Measurements from ENCODE around the gene NUMA1.
A peak's percentile ranks its signal among the peaks of the same experiment; 100 is the strongest.

Gene NUMA1, protein sequence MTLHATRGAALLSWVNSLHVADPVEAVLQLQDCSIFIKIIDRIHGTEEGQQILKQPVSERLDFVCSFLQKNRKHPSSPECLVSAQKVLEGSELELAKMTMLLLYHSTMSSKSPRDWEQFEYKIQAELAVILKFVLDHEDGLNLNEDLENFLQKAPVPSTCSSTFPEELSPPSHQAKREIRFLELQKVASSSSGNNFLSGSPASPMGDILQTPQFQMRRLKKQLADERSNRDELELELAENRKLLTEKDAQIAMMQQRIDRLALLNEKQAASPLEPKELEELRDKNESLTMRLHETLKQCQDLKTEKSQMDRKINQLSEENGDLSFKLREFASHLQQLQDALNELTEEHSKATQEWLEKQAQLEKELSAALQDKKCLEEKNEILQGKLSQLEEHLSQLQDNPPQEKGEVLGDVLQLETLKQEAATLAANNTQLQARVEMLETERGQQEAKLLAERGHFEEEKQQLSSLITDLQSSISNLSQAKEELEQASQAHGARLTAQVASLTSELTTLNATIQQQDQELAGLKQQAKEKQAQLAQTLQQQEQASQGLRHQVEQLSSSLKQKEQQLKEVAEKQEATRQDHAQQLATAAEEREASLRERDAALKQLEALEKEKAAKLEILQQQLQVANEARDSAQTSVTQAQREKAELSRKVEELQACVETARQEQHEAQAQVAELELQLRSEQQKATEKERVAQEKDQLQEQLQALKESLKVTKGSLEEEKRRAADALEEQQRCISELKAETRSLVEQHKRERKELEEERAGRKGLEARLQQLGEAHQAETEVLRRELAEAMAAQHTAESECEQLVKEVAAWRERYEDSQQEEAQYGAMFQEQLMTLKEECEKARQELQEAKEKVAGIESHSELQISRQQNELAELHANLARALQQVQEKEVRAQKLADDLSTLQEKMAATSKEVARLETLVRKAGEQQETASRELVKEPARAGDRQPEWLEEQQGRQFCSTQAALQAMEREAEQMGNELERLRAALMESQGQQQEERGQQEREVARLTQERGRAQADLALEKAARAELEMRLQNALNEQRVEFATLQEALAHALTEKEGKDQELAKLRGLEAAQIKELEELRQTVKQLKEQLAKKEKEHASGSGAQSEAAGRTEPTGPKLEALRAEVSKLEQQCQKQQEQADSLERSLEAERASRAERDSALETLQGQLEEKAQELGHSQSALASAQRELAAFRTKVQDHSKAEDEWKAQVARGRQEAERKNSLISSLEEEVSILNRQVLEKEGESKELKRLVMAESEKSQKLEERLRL (N-terminal part only)
- 520 to 684 (median 634) reads per million in 4 donors for total RNA-seq

DNA sequence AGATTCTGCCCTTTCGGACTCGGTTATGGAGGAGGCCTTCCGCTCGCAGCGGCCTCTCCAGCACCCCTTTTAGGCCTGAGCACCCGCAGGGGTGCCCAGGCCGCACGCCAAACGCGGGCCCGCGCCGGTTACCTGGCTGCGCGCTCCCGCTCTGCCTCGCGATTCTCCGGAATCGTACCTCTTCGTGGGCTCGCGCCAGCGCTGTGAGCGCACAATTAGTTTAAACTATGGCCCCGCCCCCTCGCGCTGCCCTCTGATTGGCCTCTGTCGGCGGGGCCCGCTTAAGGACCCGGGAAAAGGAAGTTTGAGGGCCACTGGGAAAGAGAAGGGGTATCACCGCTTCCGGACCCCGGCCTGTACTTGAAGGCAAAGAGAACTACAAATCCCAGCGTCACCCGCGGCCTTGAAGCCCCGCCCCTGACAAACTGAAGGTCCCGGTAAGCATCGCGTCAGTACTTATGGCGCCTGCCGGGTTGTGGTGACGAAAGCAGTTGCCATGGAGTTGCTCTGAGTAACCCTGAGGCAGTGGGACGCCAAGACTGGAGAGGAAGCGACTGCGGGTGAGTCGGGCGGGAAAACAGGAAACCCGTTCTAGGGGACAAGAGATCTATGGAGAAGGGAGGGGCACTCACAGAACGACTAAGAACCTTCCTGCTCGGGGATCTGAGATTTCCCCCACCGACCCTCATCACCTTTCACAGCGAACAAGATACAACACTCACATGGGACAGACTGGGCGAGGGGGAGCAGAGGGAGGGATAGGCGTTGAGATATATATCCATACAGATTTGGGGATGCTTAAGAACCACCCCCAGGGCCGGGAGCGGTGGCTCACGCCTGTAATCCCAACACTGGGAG is at the start of gene NUMA1, which contains the start of gene LRRC51:
Gene NUMA1 (minus strand): TSS at position 217 of the 858 bp plus-strand sequence. CDS start 44,599 bp downstream, outside the sequence.
Gene LRRC51 (plus strand): TSS at position 525 of the 858 bp plus-strand sequence. CDS start 8,234 bp downstream, outside the sequence.
- DNase-seq, result peak; percentile 97 to 100 (median 99)

DNA sequence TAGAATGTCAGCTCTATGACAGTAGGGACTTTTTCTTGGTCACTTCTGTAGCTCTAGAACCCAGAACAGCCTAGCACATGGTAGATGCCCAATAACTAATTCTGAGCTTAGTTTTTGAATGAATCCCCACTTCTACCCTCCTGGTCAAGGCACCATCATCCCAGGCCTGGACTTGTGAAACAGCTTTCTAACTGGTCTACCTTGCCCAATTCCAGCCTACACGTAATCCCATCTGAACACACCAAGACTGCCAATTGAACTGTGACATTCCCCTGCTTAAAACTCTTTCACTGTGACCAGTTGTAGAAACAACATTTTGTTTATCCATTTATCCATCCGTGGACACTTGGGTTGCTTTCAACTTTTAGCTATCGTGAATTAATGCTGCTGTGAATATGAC is 49.0 kb upstream of the NUMA1 start:
- no peak for DNase-seq

DNA sequence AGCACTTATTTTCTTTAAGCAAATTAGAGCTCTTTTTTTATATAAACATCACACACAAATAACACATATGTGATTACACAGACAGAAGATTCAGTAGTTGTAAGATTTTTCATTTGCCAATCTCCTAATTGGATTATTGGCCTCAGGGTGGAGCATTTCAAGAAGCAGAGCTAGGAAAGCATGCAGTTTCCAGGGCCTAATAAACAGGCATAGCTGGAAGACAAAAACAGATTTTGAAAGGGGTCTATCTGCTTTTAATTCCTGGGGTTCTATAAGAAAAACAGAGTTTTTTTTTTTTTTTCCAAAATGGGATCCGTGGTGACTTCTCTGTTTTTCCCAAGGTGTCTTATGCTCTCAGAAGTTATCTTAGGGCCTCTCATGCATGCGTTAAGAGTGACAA is 47.6 kb upstream of the NUMA1 start:
- no peak for DNase-seq

DNA sequence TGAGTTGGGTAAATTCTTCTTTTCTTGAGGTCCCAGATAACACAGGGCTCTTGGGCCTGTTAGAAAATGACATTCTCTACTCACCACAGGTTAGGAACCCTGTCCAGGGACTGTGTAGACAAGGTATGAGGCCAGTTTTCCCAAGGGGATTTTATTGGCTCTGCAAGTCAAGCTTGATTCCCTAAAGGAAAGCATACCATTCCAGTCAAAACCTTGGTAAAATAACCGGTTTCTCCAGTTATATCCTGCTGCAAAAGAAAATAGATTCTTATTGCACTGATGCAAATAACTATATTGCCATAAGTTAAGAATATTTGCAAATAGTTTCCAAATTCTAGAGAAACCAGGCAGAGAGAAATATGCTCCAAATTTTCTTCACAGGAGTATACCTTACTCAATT is 45.6 kb upstream of the NUMA1 start:
- no peak for DNase-seq

DNA sequence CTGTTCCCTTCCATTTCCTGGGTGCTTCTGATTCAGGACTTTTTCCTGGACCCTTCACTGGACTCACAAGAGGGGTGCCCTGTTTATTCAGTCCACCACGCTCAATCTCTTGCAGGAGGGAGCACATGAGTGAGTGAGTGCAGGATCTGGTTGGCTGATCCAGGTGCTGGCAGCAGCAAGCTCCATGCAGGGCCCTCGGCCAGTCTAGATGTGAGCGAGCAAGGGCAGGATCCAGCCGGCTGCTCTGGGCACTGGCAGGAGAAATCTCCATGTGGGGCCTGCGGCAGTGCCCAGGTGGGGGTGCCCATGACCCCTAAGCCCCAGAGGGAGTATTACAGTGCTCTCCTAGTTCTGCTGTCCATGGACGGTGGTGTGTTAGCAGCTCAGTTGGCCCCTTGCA is 43.7 kb upstream of the NUMA1 start:
- no peak for DNase-seq

DNA sequence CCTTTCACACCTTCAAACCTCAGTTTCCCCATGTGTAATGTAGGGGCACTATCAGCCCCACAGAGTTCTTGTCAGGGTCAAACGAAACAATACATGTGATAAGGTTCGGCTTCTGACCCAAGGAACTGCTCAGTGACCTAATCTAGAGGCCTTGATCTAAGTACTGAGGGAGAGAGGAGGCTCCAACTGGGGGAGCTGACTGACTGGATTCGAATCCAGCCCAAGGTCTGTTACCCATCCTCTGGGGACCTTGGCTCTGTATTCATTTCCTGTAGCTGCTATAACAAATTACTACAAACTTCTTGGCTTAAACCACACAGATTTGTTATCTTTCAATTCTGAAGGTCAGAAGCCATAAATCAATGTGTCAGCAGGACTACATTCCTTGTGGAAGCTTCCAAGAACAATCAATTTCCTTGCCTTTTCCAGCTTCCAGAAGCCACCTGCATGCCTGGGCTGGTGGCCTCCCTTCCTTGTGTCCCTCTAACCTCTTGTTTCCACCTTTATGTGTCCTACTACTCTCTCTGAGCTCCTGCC is 42.8 kb upstream of the NUMA1 start:
- no peak for DNase-seq

DNA sequence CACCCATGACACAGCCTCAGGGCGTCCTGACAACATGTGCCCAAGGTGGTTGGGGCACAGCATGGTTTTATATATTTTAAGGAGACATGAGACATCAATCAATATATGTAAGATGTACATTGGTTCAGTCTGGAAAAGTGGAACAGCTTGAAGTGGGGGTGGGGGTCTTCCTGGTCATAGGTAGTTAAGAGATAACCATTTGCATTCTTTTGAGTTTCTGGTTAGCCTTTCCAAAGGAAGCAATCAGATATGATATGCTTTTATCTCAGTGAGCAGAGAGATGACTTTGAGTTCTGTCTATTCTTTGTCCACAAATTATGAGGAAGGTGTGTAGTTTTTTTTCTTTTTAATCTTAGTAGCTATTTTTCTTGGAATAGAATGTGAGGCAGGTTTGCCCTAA is 42.3 kb upstream of the NUMA1 start:
- no peak for DNase-seq

DNA sequence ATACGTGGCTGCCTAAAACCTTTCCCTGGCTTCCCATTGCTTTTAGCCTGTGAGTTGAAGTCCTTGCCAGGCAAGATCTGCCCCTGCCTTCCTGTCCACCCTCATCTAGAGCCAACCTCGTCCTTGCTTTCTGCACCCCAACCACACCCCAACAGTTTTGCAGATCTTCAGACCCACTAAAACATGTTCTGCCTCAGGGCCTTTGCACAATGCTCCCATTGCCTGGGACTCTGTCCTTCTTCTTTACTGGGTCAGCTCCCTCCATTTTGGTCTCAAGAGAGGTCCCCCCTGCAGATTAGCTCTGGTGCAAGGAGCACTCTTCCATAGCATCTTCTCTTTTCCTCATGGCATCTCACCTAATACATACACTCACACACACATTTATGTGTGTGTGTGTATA is 40.6 kb upstream of the NUMA1 start:
- DNase-seq, result no peak

DNA sequence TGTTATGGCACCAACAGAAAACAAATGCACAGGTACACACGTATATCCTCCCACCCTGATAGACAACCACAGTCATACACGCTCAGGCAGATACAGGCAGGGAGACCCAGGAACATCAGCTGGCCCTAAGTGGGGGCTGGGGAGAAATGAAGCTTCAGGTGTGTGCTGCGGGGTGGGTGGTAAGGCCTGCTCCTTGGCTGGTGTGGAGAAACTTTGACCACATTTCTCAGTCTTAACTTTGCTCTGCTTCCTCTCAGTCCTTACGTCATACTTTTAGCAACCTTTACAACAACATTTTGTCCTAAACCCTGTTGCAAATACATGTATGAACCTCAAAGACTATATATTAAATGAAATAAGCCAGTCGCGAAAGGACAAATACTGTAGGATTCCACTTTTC is 38.9 kb upstream of the NUMA1 start:
- DNase-seq, result no peak

DNA sequence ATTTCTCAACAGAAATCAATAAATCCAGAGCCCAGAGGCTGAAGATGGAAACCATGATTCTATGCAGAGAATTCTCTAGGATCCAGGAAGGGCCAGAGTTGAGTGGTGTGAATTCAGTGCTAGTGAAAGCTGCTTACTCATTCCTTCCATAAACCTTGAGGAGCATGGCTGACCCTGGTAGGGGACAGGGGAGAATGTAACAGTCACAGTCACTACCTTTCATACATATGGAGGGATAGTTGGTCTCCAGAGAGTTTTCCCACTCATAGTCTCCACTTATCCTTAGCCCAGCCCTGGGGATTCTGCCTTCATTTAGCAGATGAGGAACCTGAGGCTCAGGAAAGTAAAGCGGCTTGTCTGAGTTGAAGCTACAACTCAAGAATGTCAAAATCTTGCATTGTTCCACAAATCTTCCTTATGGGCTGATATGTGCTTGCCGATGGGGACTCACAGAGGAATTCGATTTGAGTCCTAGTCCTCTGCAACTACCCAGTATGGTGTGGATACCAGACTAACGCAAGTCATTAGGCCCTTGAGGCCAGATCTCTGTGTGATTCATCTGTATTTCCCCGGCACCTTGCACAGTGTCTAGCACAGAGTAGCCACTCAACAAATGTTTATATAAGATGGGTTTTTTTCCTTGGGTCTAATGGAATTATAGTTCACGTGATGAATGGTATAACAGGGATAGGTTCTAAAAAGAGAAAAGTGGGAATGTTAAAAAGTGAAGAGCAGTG is 35.8 kb upstream of the NUMA1 start:
- DNase-seq, result no peak

DNA sequence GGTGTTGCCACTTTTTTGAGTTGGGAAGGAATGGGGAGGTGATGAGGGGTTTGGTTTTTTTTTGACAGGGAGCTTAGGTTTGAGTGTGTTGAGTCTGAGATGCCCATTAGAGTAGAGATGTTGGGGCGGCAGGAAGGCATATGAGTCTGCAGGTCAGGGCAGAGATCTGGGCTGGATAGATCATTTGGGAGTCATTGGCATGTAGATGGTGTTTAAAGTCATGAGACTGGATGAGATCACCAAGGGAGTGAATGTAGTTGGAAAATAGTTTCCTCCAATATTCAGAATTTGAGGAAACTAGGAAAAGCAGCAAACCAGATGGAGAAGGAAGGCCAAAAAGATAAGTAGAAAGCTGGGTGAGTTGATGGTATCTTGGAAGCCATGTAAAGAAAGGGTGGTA is 34.2 kb upstream of the NUMA1 start:
- no peak for DNase-seq

DNA sequence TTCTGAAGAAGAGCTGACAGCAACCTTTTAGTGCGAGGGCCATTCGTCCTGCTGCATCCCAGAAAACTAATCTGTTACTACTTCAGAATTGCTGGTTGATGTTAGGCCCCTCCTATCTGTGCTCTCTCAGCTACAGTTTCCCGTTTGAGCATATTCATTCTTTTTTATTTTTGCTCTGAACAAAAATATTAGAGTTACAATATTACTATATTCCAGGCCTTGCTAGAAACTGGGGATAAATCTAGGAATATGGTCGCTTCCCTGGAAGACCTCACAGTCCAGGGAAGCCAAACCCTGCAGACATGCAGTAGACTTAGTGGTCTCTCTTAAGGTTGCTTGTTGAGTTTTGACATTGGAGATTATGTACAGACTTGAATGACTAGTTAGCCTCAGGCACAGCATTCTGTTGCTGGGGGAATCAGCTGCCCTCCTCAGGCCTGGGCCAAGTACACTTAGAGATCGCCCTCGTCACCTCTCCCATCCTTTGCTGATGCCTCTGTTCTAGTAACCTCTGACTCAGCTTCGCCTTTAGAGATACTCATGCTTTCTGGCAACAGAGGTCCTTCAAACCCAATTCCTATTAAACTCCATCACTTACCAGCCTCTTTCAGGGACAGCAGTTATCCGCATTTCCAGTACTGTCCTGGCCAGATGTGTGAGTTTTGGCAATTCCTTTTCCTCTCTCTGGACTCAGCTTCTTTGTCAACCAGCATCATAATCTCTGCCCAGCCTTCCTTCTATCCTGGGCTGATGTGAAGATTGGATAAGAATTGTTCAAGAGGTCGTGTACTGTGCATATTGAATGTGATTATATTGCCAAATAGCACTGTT is 32.9 kb upstream of the NUMA1 start:
- DNase-seq, result no peak

DNA sequence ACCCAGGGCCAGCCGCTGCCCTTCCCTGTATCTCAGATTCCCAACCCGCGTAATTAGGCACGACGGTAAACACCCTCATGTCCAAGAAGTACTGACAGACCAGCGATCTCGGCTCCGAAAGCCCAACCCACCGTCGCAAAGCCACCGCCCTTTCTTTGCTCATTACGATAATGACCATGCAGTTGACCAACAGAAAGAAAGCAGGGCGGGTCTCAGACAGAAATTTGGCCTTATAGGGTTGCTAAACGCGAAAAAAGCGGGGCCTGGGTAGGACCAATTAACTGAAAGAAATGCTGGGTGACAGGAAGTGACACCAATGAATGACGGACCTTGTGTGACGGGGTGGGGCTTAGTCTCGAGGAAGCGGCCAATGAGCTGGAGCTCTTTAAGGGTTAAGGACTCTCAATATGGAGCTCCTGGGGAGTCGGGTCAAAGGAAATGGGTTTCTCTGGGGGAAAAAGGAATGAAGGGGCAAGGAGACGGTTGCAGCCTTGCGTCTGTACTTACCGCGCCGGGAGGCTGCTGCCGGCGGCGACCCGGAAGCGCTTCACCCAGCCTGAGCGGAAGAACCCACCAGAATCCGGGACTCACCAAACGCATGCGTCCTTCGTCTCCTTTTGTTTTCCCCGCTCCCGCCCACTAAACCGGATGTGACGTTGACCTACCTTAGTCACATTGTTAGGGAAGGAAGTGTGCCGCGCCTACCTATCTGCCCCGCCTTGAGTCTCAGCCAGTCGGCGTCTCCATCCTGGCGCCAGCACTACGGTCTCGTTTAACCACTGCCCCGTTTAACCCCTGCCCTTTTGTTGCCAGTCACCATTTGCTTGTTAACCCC is 32.0 kb upstream of the NUMA1 start, which contains the start of gene ANAPC15:
Gene ANAPC15 (minus strand): TSS at position 553 of the 835 bp plus-strand sequence. CDS start 1,419 bp downstream, outside the sequence.
- peak; percentile 92 to 99 (median 97) for DNase-seq

DNA sequence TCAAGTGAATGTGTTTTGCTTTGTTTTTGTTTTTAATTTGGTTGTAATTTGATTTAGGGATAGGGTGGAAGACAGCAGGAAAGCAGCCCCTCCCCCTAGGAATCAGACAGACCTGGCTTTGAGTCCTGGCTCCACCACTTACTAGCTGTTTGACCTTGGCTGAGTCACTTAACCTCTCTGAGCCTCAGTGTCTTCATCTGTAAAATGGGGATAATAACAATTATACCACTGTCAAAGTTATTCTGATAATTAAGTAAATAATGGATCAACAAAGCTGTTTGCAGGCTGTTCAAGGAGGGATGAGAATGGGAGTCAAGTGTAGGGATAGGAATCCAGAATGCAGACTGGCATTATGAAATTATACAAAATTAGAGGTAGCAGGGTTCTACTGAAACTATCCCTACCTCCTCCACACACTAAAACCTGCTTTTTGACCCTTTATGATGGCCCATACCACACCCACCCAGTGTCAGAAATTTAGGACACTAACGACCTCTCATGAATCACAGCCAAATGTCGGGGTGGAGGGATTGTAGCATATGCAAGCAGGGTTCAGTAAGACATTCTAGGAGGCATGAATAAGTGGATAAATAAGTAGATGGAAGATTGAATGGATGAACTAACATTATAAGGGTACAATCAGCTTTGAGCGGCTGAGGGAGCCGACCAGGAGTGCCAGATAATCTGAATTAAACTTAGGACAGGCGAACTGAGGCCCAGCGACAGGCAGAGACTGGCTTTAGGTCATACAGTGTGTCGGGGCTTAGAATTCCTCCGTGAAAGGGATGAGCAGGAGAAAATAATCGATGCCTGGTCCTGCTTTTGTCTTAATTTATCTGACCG is 31.2 kb upstream of the NUMA1 start:
- no peak for DNase-seq

DNA sequence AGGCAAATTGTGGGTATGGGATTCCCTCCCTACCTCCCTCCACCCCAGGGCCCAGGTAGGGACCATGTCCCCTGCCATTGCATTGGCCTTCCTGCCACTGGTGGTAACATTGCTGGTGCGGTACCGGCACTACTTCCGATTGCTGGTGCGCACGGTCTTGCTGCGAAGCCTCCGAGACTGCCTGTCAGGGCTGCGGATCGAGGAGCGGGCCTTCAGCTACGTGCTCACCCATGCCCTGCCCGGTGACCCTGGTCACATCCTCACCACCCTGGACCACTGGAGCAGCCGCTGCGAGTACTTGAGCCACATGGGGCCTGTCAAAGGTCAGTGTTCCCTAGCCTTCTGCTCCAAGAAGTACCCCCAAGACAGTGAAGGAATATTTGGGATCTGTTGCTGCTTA is 25.5 kb upstream of the NUMA1 start, which contains the start of gene TOMT:
Gene TOMT (plus strand): TSS at position 37 of the 400 bp plus-strand sequence. CDS start 28 bp downstream, at position 65.
- DNase-seq, result no peak

DNA sequence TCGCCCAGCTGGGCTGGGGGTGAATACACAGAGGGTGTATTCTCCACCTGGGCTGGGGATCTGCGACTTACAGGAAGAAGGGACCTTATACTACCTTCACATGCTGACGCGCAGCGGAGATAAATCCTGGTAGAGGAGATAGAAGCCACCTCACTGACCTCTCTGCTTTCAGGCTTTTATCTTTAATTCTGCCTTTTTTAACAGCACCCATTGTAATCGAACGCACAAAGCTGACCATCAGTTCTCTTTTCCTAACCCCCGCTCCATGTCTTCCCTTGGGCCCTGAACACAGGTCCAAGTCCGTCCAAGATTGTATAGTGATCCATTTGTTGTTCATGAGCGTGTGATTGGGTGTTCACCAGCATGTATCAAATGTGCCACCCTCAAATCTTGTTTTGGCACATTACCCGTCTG is 23.4 kb upstream of the NUMA1 start:
- no peak for DNase-seq

DNA sequence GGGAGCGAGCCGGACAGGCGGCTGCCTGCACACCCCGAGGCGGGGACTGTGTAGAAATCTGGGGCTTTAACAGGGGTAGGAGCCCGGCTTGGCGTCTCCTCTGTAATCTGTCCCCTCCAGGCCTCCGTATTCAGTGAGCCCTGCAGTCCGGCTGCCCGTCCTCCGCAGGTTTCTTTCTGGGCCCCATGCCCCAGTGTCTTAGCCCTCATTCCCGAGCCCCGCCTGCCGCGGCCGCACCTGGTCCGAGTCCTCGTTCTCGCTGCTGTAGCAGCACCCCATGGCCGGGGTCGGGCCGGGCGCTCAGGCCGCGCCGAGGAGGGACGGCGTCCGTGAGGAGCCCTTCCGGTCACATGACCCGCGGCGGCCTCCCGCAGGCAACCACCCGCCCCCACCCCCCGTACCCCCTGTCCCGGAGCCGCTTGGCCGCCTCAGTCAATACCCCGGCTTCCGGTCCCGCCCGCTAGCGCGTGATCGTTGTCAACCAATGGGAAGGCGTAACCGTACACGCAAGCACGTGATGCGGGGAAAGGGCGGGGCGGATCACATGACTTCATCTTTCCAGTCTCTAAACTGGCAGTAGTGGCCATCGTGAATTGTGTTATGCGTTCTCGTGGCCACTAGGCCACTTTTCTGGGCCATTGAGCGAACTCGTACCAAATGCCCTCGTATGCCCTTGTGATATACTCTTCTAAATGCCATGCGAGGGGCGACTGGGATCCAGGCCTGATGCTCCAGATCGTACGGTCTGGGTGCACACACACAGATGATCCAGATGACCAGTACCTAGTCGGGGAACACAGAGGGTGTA is 22.8 kb upstream of the NUMA1 start, which contains the start of gene LAMTOR1:
Gene LAMTOR1 (minus strand): TSS at position 352 of the 808 bp plus-strand sequence. CDS start 73 bp downstream, at position 279.
- DNase-seq, result peak; percentile 93 to 98 (median 96)

All from T-helper 1 cell (primary cell).